Activated gamma-delta T cell treated with anti-CD3 and anti-CD28 coated beads, Interleukin-2, amount 50 U/mL, for 16 hours (primary cell): Measurements from ENCODE around the gene HDAC4.

Experiments used
- DNase-seq: peaks from one replicate; pipeline ENCODE4 v3.0.0-alpha.2; 2020; ENCODE audit warnings: low read depth

HDAC4 gene

DNA sequence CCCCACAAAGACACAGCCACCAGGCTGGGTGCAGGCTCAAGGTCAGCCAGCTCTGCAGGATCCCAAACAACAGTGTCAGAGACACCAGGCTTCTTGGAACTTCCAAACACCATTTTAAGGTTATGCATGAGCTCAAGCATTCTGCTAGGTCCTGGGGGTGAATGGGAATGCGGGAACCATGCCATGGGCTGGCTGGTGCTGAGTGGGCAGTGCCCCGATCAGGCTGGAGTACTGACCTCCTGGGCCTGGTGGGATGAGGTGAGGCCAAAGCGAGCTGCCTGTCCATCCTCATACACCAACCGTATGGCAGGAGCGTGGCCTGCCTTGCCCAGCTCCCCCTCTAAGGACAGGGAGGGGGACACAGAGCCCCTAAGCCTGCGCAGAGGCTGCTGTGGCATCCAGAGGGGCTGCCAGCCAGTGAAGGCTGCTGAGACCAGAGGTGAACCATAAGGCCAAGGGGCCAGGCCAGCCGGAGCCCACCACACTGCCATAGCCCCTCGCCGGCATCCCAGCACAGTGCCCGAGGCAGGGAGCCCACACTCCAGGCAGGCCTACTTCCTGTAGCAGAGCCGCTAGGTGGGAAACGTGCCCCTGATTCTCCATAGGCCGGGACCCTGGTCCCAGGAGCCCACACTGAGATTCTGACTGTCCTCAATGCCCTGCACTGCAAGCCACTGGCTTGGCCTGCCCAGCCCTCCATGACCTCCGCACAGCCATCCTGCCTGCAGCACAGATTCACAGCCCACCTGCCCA lies 135.0 kb downstream of the HDAC4 start:
- DNase-seq, result no peak

GRCh38 chr2:239264838-239265651 lies 135.8 kb downstream of the HDAC4 start:
- DNase-seq, result peak; percentile 40

GRCh38 chr2:239264492-239264837 lies 136.4 kb downstream of the HDAC4 start:
- no peak for DNase-seq

GRCh38 chr2:239263669-239264491 lies 136.9 kb downstream of the HDAC4 start:
- no peak for DNase-seq

- no peak for DNase-seq
Measured at GRCh38 chr2:239263231-239263630, 137.6 kb downstream of the HDAC4 start.

- DNase-seq, result no peak
Measured at GRCh38 chr2:239262484-239263230, 138.2 kb downstream of the HDAC4 start.

DNA sequence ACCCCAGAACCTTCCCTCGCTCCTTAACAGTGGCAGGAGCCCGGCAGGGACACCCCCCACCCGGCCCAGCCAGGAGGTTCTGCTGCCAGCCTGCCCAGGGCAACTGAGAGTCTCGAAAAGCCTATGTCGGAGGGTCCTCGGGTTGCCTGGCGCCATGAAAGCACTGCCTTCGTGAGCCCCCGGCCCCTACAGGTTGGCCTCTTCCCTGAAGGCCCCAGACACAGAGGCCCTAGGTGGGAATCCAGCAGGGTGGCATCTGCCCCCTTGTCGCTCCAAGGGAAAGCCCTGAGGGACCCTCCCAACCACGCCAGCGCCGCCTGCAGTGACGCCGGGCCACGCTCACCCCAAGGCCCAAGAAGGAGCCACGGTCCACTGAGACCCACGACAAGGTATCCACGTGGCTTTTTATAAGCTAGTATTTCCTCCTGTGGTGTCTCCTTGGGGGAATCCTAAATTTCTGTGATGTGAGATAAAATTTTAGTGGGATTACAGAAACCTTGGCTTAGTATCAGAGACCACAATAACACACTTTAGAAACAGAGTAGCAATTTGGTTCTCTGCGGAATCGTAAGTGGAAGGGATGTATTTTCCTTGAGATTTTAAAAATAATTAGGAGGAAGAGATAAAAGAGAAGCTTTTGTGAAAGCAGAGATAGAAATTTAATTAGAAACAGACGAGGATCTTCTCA lies 138.9 kb downstream of the HDAC4 start:
- DNase-seq, result no peak

DNA sequence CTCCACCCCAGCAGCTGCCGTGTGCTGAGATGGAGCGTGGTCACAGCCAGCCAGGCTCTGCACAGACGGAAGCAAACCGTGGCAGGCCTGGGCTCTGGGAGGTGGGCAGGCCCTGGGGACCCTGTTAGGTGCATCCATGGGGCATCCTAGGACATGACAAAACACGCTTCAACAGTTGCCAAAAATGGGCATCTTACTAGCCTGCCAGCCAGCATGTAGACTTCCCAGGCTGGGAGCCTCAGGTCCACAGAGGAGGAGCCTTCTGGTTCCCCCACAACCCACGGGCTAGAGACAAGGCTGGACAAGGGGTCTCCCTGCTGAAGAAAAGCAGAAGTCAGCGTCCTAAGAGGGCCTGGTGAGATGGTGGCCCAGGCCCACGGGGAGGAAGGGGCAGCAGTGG lies 139.5 kb downstream of the HDAC4 start:
- no peak for DNase-seq

DNA sequence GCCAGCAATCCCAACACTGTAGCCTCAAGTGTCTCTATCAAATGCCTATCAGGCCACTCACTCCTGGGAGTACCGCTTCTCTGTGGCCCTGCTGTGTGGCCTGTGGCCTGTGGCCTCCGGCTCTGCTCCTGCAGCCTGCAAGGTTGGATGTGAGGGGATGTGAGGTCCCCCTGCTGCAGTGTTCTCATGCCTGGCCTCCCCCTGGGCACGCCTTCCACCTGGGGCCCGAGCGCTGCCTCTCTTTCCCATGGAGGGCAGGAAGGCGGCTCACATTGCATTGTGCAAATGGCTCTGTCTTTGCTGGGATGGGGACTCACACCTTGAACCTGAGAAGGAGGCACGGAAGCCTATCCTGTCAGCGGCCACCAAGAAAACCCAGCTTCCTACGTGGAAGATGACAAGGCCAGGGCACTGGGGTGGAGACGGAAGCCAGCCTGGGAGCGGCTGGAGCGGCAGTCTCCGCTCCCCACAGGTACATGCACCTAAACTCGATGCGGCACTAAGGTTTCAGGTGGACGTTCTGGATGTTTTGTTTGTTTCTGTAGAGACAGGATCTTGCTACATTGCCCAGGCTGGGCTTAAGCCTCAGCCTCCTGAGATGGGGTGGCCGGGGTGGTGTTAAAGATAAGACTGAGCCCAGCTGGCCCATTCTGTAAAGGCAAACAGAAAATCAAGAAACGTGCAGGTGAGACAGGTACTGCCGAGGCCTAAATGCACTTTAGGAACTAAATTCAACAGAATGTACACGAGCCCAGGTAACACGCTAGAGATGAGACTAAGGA lies 140.1 kb downstream of the HDAC4 start:
- no peak for DNase-seq

GRCh38 chr2:239259603-239260298 lies 141.1 kb downstream of the HDAC4 start:
- DNase-seq, result no peak

DNA sequence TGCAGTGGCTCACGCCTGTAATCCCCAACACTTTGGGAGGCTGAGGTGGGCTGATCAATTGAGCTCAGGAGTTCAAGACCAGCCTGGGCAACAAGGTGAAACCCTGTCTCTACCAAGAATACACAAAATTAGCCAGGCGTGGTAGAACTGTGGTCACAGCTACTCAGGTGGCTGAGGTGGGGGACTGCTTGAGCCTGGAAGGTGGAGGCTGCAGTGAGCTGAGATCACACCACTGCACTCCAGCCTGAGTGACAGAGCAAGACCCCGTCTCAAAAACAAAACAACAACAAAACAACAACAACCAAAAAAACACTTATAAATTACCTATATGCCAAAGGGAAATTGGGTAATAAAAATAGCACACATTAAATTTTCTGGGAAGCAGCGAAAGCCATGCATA lies 141.6 kb downstream of the HDAC4 start:
- DNase-seq, result no peak

DNA sequence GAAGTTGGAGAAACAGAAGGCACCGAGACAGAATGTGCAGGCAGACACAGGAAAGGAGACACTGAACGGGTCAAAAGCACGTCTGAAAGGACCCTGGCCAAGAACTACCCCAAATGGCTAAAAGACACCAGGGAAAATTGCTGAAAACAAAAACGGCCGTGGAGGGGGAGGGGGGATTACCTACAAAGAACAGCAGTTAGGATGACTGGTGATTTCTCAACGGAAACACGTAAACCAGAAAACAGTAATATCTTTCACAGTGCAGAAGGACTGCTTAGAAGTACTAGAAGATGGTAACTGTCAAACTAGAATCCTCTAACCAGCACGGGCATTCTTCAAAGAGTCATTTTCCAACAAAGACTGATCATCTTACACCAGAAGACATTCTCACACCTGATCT lies 142.6 kb downstream of the HDAC4 start:
- DNase-seq, result no peak

GRCh38 chr2:239257511-239257937 lies 143.3 kb downstream of the HDAC4 start:
- no peak for DNase-seq

DNA sequence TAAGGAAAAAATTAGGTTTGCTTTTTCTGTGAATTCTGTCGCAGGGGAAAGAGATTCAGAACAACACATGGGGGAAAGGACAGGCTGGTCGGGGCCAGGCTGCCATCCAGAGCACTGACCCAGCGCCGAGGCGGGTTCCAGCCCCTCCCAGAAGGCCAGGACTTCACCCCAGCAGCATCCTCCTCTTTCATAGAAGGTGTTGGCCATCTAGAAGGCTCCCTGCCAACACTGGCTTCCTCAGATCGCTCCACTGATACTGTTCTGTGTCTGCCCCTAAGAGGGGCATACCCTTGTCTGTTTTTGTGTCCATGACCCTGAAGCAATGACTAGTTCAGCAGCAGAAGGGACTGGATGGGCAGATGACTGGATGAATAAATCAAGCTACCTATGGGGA lies 144.5 kb downstream of the HDAC4 start:
- DNase-seq, result no peak

DNA sequence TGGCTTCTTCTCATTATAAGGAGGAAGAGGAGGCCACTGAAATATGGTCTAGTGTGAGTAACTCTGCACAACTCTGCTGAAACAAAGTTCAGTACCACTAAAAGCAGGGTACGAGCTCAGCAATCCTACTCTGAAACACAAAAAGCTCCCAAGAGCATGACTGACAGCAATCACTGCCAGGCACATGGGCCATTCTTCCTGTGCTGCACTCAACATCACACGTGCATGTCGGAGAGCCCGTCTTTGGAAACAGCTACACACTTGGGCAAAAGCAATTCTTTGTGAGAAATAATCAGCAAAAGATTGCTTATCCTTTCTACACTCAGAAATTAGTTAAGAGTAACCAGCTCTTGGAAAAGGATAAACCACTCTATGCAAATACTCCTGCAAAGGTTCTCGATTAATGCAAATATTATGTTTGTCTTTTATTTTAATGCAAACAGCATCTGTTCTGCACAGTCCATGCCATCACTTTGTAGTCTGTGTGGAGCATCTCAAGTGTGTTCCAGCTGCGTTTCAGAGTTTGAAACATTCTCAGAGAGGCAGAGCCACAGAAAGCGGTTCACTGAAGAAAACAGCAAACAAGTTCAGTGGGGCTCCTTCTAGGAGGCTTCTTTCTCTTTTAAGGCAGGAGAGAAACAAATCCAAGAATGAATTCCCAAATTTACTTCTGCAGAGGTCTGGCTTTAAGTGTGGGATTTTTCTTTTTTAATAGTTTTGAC lies 145.0 kb downstream of the HDAC4 start:
- no peak for DNase-seq

DNA sequence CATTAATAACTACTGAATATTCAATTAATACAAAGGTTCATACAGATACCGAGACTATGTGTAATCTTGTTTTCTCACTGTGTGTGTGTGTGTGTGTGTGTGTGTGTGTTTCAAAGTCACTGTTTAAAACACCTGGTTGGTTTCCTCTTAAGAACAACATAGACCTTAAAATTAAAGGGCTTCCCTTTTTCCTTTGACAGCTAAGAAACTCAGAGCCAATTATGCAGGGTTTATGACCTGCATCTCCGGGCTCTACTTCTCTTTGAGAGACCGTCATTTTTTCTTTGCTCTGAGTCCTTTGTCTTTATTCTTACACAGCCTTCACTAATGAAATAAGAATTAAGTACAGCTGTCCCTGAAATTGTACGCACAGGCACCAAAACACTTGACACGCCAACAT lies 145.6 kb downstream of the HDAC4 start:
- no peak for DNase-seq

- DNase-seq, result no peak
Measured at GRCh38 chr2:239253701-239254436, 147.0 kb downstream of the HDAC4 start.

DNA sequence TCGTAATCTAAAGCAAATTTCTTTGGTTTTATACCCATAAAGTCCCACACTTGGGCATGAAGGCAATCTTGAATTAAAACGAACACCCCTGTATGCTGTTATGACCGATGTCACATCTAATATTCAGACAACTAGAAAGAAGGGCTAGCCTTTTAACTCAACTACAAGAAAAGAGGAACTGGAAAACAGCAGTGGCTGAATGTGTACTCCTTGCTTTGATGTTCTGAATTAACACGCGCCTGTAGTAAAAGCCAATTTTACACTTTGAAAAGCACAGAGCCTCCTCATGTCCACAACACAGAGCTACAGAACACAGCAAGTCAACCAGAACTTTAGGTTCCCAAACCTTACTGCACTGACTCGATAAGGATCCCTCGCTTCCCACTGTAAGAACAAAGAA lies 147.6 kb downstream of the HDAC4 start:
- DNase-seq, result no peak

- DNase-seq, result no peak
Measured at GRCh38 chr2:239252801-239253200, 148.0 kb downstream of the HDAC4 start.
